Heart left ventricle (tissue), 16 donors: ENCODE results near the gene ANO4. TPM values are rescaled to one million over a fixed set of nuclear protein-coding genes. Genes with fewer than 3 reads are reported as not detected.

Experiments
- ATAC-seq, 4 donors: fragments of 200-7000 bp; cut with Tn5 transposase; one replicate each; pipeline ENCODE4 v1.9.1; 2020 to 2022; ENCODE audit warnings: moderate library complexity in 4 of 4, mild to moderate bottlenecking in 3 of 4, moderate number of reproducible peaks in 1 of 4
- DNase-seq, 5 donors: peaks; one replicate each; pipeline ENCODE4 v3.0.0-alpha.2; 2020
- H3K27ac ChIP-seq, 12 donors: fragments of 200-600 bp; sonication (generic) in 4 of 12; one replicate each; pipeline versions ENCODE4 v1.5.0 to v1.8.0; 2016 to 2022; ENCODE audit warnings: mild to moderate bottlenecking in 2 of 12
- H3K27me3 ChIP-seq, 9 donors: fragments of 200-600 bp; sonication (generic) in 2 of 9; one replicate each; pipeline versions ENCODE4 v1.5.1 to v1.8.0; 2016 to 2022; ENCODE audit warnings: mild to moderate bottlenecking in 3 of 9
- H3K36me3 ChIP-seq, 9 donors: fragments of 200-600 bp; sonication (generic) in 2 of 9; one replicate each; pipeline versions ENCODE4 v1.5.0 to v1.8.0; 2018 to 2022; ENCODE audit warnings: mild to moderate bottlenecking in 2 of 9
- H3K4me1 ChIP-seq, 12 donors: fragments of 200-600 bp; sonication (generic) in 4 of 12; one replicate each; pipeline versions ENCODE4 v1.5.0 to v1.8.0; 2016 to 2022; ENCODE audit warnings: mild to moderate bottlenecking in 3 of 12
- H3K4me3 ChIP-seq, 12 donors: fragments of 200-600 bp; sonication (generic) in 4 of 12; one replicate each; pipeline versions ENCODE4 v1.5.0 to v1.8.0; 2017 to 2022; ENCODE audit warnings: mild to moderate bottlenecking in 9 of 12, moderate library complexity in 4 of 12
- H3K9me3 ChIP-seq, 12 donors: fragments of 200-600 bp; sonication (generic) in 4 of 12; one replicate each; pipeline versions ENCODE4 v1.5.0 to v1.8.0; 2016 to 2022; ENCODE audit warnings: mild to moderate bottlenecking in 1 of 12
- CTCF ChIP-seq, 12 donors: fragments of 200-600 bp; sonication (generic) in 4 of 12; IDR thresholded peaks; one replicate each; pipeline versions ENCODE4 v1.5.0 to v1.8.0; 2018 to 2022; ENCODE audit warnings: antibody characterized with exemption in 12 of 12, mild to moderate bottlenecking in 5 of 12
- POLR2A ChIP-seq, 2 donors: fragments of 450-650 bp; IDR thresholded peaks; one replicate each; pipeline ENCODE4 v1.6.1; 2017; ENCODE audit warnings: antibody characterized with exemption in 2 of 2, mild to moderate bottlenecking in 2 of 2, moderate library complexity in 2 of 2
- WGBS, 4 donors: extraction: QIAGEN DNeasy Blood & Tissue Kit in 2 of 4; methylation state at CpG; one replicate each; pipeline versions ENCODE4 v1.1.5 to v1.1.7; 2013 to 2018; 5-methylcytosine and 5-hydroxymethylcytosine counted together
- intact Hi-C, 10 donors: fragments of 100-400 bp; cut with DNase I; formaldehyde crosslinking; loops; one replicate each; pipeline versions ENCODE4 v1.11.1 to v1.14.2; 2022
- polyA plus RNA-seq, 2 donors: library from polyadenylated mRNA; stranded (reverse); fragments of 200-250 nt; gene quantifications; one replicate each; pipeline ENCODE4 v1.2.3, GENCODE V29; 2013
- total RNA-seq, 9 donors: library from RNA; depleted of rRNA in 2 of 9; stranded (reverse); fragments of >200 nt in 2 of 9; fragmentation: NEBNext Ultra II Directional in 3 of 9; extraction: Animal tissue kit (Norgen Biotek cat#: 25700) in 3 of 9; gene quantifications; one replicate each; pipeline versions ENCODE4 v1.1.0 to v1.2.4, GENCODE V29; 2016 to 2023
- donor health status: ischemic (EF 13 %, LVEDD 7.1; RV severe dilation, severe dysfunction).
- donor health status: healthy with polysubstance abuse.
- donor health status: DM: no; HTN: yes; CAD: no.
- donor health status: DM: no; HTN: no; CAD: no.
- donor health status: ischemic (EF 25% LVEDD 6.9; RV normal size, moderate dysfunction).
- donor health status: ischemic (EF 25% LVEDD 5.7; RV mildly dilated, moderate dysfunction).
- donor health status: healthy.
- donor health status: DM: yes; HTN: yes; CAD: no.
- donor health status: ischemic (EF 35%, LVEDD 5.7; RV mildly dilated, moderate dysfunction).
- donor health status: nonischemic (EF 11% LVEDD 7.7; RV severe dilation, severe dysfunction).
- donor health status: DM: yes; HTN: yes; CAD: no.
- donor health status: PGD.
- donor health status: ischemic (EF 29% LVEDD 5.4; RV normal size, mild dysfunction).
- donor health status: nonischemic (EF 23%, LVEDD 6.1; RV moderate dilation, normal function).

Gene ANO4
- total and polyA plus RNA-seq, 11 donors = 0.05 to 0.50 (median 0.12) TPM; not detected in 6

GRCh38 chr12:101002696-101003419, 208.3 kb downstream of the ANO4 start:
- Histone ChIP-seq H3K4me1 (no peaks in the 10 kb centered on the region), H3K9me3 (peaks cover 0 to under 1% (median 0%) of the 10 kb centered on the region in 12 donors), H3K36me3 (no peaks in the 10 kb centered on the region), H3K27ac (no peak overlapping the region), H3K4me3 (no peak overlapping the region), H3K27me3 (no peaks in the 10 kb centered on the region)
- WGBS, 4 donors = 33 to 38% (median 35%) methylated on average over 3 of the region's 3 CpGs
- TF ChIP-seq CTCF (IDR thresholded peaks at IDR 0.05) = no peak
- no peak for TF ChIP-seq POLR2A (IDR thresholded peaks at IDR 0.05)
- no peak for ATAC-seq
- intact Hi-C loops = no loop called here
- no peak for DNase-seq

- 87 to 97% (median 95%) methylated on average over 1 of the region's 1 CpG for WGBS, 4 donors
- Histone ChIP-seq H3K27ac (no peak overlapping the region), H3K36me3 (no peaks in the 10 kb centered on the region), H3K27me3 (no peaks in the 10 kb centered on the region), H3K9me3 (peaks cover 0 to 18% (median 7%) of the 10 kb centered on the region in 12 donors), H3K4me1 (no peaks in the 10 kb centered on the region), H3K4me3 (no peak overlapping the region)
- intact Hi-C loops = no loop called here
- ATAC-seq (no peak), DNase-seq (no peak)
- TF ChIP-seq POLR2A (IDR thresholded peaks at IDR 0.05) (no peak), CTCF (IDR thresholded peaks at IDR 0.05) (no peak)
Measured at GRCh38 chr12:101004898-101005297, 210.3 kb downstream of the ANO4 start.

GRCh38 chr12:101009274-101009673, 214.7 kb downstream of the ANO4 start:
- DNase-seq (no peak), ATAC-seq (no peak)
- Histone ChIP-seq H3K27ac (no peak overlapping the region), H3K4me1 (no peaks in the 10 kb centered on the region), H3K36me3 (no peaks in the 10 kb centered on the region), H3K9me3 (peaks cover 0 to 27% (median 12%) of the 10 kb centered on the region in 12 donors), H3K4me3 (no peak overlapping the region), H3K27me3 (no peaks in the 10 kb centered on the region)
- WGBS, 4 donors = 87 to 92% (median 92%) methylated on average over 1 of the region's 1 CpG
- intact Hi-C loops = no loop called here
- TF ChIP-seq CTCF (IDR thresholded peaks at IDR 0.05) (no peak), POLR2A (IDR thresholded peaks at IDR 0.05) (no peak)

GRCh38 chr12:101010896-101011295, 216.3 kb downstream of the ANO4 start:
- H3K27me3 ChIP-seq = no peaks in the 10 kb centered on the region
- no peak for DNase-seq
- ATAC-seq = no peak
- no peak for TF ChIP-seq POLR2A (IDR thresholded peaks at IDR 0.05)
- TF ChIP-seq CTCF (IDR thresholded peaks at IDR 0.05) = no peak
- H3K4me3 ChIP-seq = no peak overlapping the region
- WGBS, 4 donors = 30 to 41% (median 34%) methylated on average over 1 of the region's 1 CpG
- no peak overlapping the region for H3K27ac ChIP-seq
- H3K4me1 ChIP-seq = no peaks in the 10 kb centered on the region
- no peaks in the 10 kb centered on the region for H3K36me3 ChIP-seq
- intact Hi-C loops = no loop called here
- H3K9me3 ChIP-seq = peaks cover 0 to 27% (median 12%) of the 10 kb centered on the region in 12 donors
